Astrocyte of the hippocampus (primary cell): ENCODE measurements around the gene FHOD3.
A peak's percentile ranks its signal among the peaks of the same experiment; 100 is the strongest.

Source experiments
- DNase-seq: peaks from one replicate; pipeline ENCODE4 v3.0.0; 2011; ENCODE audit warnings: low read depth, low spot score

Gene FHOD3

DNA sequence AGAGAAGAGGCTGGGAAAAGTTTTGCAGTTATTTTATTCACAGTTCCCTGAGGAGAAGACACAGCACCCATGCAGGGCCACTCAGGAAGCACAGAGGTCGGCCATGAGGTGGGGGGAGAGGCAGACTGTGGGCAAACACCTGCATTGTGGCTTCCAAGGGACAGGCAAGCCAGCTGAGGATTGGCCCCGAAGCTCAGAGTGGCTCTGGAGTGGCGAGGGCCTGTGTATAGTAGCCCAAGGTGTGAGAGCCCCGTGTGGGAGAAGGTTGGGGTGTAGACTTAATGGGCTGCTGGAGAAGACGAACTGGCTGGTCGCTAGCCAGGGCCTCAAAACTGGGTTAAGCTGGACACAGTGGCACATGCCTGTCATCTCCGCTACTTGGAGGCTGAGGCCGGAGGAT is 218.7 kb downstream of the FHOD3 start:
- DNase-seq, result no peak

DNA sequence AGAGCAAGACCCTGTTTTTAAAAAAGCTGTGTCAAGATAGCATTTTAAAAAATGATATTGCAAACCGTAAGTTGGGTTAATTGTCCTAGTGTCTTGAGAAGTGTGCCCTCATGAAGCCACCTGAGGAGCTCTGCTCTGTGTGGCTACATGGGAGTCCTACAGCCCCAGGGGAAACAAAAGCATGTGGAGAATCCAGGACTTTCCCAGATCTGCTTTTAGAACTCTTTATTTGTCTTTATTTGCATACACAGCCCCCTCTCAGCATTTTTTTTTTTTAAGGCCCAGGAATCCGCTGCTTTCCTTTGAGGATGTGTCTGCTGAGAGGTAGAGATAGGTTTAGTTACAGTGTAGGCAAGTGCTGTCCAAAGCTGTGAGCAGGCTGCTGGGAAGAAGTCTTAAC is 219.2 kb downstream of the FHOD3 start:
- DNase-seq, result no peak

DNA sequence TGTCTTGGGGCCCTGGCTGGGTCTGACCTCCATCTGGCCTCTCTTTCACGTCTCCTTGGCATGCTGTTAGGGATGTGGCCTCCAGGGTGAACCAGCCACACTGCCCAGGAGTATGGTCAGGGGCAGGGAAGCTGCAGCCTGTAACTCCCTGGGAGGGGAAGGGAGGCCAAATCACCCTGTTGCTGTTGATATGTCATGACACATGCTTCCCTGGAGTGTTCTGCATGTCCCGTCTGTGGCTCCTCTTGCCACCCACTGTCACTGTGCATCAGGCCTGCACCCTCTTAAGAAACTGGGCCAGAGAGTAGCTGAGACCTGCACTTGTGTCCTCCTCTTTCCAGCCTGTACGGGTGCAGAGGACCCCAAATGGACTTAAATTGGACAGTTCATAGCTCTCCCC is 221.3 kb downstream of the FHOD3 start:
- DNase-seq, result no peak

DNA sequence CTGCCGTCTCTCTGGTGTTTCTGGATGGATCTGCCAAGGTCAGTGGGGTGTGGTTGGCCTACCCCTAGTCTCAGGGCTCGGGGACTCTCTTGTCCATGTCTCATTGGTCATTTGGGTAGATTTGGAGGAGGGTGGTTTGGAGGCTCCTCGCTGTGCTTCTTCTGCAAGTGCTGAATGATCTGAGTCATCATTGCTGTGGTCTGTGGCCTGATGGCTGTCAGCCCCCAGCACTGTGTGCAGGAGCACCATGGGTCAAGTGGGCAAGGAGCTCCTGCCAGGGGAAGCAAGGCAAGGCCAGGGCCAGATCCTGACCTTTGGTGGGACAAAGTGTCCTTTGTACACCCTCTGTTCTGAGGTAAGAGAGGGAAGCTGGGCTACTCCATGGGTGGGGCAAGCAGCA is 221.8 kb downstream of the FHOD3 start:
- DNase-seq, result peak; percentile 76

DNA sequence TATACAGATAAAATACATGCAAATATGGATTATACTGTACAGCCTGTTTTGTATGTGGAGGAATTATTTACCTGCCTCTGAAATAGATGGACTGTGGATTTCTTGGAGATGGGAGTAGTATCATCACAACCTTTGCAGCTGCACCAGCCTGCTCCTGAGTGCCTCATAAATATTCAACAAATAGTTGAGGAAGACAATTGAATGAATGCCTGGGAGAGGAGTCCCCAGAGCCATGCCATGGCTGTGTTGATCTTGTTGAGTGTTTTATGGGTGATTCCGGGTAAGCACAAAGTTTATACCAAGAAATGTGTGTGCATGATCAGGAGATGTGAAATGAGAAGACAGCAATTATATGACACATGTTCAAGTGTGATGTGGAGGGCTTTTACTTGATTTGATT is 225.0 kb downstream of the FHOD3 start:
- no peak for DNase-seq

DNA sequence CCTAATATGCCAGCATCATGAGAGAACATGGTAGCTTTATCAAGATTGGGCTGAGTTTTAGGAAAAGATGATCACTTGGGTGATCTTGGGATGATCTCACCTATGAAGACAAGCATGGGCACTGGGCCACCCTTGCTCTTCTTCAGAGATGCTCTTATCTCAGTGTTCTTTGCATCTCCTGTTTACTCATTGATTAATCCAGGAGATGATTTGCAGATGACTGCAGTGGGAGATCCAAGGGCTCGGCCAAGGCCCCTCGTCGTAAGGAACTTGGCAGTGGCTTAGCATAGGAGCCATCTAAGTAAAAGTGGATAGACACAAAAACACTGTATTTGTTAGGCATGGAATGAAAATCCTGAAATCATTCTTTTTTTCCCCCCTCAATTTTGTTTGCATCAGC is 228.4 kb downstream of the FHOD3 start:
- DNase-seq, result no peak

DNA sequence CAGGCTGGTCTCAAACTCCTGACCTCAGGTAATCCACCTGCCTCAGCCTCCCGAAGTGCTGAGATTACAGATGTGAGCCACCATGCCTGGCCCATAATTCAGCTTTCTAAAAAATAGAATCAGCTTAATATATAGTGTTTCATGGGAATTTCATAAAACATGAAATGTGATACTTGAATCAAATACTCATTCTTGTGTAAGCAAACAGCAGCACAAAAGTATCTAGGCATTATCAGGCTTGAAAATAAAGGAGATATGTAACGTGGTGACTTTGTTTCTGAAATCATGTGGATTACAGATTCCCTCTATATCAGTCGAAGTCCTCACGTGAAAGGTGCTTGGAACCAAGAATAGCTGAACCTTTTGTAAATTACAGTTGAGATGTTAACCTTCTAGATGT is 229.1 kb downstream of the FHOD3 start:
- DNase-seq, result no peak

DNA sequence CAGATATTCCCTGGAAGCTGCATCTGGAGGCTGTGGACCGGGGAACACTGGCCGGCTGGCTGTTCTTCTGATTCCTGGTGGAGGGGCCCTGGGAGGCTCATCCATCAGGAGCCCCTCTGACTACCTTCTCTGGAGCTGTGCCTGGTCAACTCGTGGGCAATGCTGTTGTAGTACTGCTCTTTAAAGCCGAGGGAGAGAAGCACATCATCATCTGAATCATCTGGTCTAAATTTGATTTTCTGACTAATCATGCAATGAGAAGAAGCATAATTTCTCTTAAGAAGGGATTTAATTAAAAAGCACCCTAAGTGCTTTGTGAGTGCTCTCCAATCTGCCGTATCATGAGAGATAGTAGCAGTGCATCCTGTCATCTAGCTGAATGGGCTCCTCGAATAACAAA is 229.5 kb downstream of the FHOD3 start:
- DNase-seq, result no peak

DNA sequence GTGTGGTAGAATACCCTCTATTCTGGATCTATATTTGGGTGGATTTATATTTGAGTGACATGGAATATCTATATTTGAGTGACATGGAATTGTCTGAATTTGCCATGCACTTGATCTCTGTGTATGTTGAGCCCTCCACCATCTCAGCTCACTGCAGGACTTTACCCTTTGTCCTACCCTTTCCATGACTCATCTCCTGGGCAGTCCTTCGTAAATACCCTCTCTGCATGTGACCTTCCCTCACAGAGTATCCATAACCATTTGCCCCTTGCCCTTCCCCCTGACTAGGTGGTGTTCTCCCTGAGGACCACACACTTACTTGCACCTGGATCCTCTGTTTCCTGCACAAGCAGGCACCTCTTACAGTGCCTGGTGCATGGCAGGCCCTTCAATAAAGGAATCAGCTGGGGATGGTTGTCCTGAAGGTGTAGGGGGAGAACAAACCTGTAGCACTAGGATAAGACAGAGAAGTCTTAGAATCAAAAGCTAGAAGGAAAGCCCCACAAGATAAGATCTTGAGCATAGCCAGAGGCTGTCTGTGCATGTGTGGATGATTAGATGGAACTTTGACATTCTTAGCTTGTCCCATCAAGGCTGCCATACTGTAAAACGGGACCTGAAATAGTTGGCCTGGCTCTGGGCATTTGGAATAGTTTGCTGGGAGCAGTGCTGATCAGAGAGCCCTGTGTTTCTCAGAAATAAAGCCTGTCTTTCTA is 230.4 kb downstream of the FHOD3 start:
- DNase-seq, result no peak

DNA sequence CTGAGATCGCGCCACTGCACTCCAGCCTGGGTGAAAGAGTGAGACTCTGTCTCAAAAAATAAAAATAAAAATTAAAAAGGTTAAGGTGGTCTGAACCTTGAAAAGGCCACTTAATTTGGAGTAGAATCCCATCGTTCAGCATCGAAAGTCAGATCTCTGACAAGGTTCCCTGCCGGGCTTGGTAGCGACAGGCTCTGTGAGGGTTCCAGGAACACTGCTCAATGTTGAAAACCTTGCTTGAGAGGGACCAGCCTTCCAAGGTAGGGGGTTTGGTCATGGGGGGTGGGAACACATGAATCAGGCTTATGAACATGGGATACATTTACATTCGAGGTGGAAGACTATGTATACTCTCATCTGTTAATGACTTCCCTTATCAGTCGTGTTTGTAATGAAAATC is 232.2 kb downstream of the FHOD3 start:
- no peak for DNase-seq

DNA sequence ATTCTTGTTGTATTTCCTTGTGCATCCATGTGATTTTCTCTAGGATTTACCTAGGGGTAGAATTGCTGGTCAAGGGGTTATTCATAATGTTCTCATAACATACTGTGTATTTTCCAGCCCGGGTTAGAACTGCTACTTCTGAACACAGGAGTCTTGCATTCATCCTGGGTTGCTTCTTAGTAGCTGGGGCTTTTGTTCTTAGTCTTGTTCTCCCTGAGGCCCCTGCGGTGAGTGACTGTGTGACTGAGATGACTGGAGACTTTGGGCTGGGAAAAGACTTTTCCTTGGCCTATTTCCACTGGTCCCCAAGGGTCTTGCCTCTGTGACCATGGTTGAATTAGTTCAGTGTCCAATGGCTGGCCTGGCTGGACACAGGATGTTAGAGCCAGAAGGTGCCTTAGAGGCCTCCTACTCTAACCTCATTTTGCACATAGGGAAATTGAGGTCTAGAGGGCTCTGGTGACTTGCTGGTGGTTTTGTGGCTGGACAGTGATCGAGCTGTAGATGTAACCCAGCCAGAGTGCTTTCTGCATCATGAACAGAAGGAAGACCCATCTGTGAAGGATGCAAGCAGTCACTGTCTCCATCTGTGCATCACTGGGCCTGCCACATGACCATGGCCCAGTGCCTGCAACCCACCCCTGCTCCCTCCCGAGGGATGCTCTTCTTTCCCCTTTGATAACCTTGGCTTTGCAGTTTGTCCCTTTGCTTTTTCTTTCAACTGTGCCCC is 233.3 kb downstream of the FHOD3 start:
- DNase-seq, result no peak

DNA sequence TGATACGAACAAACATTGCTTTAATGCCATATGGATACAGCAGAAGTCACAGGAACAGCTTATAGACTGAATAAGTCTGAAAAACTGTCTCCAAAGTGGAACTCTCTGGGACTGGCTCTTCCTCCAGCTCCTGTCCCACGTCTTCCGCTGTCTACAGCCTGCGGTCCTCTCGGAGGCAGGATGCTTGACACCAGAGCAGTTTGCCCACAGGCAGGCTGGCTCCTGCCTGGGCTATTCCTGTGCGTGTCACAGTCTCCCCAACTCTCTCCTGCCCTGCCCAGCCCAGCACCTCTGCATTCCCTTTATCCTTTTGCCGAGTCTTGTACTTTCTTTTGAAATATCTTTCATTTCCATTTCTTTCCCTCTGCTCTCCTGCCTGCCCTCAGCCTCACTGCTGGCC is 234.1 kb downstream of the FHOD3 start:
- DNase-seq, result no peak

DNA sequence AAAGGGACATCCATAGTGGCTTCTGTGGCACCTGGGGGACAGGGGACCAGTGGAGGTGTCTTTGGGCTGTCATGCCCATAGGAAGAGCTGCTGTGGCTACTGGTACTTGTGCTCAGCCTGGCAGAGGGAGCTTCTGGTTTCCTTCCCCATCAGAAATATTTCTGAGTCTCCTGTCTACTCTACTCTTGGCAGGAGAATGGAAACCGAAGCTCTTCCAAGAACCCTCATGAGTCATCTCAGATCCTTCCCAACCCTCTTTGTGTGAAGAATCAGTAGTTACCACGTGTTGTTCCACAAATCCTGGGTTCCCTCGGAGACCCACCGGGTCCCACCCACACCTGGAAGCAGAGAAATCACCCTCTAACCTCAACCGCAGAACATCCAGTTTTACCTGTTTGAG is 234.9 kb downstream of the FHOD3 start:
- peak; percentile 84 for DNase-seq

DNA sequence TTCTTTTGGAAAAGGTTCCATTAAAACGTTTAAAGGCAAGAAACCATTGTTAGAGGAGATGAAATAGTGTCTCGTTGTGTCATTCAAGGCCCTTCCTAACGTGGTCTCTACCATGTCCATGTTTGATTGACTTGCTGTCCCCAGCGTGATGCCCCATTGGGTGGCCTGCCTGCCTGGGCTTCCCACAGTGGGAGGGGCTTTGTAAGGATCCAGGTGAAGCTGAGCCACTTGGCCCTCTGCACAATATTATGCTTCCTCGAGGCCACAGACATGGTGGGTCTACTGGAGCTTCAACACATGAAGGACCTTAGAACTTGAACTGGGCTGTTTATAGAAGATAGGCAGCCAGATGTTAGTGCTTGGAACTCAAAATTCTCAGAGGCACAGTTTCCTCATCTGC is 235.3 kb downstream of the FHOD3 start:
- DNase-seq, result no peak

DNA sequence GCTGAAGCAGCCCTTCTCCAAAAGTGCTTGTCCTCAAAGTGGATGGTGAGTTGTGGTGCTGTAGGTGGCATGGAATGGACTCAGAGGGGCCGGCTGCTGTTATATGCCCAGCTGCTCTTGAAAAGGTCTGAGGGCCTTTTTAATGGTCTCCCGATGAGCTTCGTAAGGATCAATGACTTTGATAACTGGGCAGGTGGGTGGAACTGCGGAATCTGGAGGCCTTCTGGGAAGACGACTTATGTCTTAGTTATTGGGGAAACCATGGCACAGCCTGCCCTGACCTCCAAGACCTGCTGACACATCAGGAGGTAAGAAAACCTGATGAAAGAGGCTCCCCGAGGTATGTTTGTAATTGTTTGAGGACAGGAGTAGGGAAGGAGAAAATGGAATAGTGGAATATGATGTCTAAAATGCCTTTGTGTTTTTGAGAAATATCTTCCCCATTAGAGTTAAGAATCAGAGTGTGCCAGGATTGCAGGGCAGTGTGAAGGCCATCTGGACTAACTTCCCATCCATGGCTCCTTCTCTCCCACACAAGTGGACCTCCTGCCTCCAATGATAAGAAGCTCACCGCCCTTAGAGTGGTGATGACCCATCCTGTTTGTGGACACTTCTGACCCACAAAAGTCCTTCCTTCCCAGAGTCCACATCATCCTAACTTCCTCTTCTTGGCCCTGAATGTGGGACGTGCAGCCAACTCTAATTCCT is 236.1 kb downstream of the FHOD3 start:
- no peak for DNase-seq

DNA sequence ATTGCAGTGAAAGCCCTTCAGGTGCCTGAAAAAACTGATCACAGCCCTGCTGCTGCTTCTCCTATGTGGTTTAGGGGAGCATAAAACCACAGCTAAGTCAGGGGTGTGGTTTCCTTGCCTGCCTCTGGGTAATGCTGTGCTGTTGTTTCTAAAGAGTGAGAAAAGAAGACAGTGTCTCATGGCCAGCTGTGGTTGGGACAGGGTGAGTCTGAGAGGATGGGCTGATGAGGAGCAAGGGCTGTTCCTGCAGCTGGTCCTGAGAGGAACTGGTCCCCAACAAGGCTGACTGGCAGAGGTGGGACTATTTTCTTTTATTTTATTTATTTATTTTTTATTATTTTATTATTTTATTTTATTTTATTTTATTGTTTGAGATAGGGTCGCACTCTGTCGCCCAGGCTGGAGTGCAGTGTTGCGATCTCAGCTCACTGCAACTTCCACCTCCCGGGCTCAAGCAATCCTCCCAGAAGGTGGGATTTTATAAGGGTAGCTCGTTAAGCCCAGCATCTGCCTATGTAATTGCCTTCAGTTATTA is 236.7 kb downstream of the FHOD3 start:
- DNase-seq, result no peak

DNA sequence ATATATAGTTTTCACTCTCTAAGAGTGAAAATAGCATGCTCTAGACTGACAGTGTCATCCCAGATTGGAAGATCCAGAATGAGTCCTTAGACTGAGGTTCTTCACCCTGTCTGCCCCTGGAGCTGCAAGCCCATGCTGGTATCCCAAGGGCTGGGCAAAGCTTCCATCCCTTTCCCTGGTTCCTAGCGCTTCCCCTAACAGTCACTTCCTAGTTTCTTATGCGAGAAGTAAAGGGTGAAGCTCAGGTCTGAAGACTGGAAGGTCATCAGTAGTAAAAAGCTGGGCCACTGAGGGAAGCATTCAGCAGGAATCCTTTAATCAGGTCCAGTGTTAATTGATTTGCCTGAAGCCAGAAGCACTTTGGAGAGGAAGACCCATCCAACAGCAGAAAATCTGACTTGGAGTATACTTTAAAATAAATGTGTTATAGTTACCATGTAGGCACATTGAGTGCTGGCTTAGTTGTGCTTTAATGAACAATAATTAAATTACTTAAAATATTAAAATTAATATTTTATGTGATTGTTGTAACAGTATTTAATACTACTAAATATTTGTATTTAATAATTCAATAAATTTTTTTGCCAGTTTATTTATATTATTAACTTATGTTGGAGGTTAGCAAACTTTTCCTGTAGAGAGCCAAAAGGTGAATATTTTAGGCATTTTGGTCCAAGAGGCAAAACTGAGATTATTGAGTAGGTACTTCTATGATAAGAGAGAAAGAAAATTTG is 237.9 kb downstream of the FHOD3 start:
- DNase-seq, result no peak

DNA sequence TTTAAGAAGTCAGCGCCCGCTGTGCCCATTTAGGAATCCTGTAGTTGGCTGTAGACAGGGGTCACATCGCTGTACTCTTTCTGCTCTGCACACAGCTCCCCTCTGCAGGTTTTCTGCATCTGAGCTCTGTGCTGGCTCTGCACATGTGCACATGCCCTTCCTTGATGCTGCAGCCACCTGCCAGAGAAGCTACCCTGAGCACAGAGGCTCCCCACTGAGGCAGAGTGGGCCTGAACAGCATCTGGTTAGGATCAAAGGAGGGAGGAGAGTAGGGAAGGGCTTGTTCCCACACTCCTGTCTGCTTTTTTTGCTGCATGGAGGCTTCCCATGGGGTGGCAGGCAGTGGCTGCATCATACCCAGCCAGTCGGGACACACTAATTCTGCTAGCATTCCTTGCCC is 238.9 kb downstream of the FHOD3 start:
- no peak for DNase-seq

DNA sequence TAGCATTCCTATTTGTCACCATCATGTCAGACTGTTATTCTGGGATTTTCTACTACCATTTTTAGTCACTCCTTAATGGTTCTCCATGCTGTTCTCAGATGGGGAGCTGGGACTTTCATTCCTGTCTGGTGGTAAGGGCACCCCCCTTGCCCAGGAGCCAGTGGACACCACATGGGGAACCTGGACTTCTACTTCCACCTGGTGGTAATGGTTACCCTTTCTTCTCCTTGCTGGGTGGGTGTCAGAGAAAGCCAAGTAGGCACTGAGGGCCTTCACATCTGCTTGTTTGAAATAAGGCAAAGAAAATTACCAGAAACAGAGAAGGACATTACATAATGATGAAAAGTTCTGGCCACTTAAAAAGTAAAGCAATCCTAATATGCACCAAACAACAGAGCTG is 239.8 kb downstream of the FHOD3 start:
- no peak for DNase-seq

DNA sequence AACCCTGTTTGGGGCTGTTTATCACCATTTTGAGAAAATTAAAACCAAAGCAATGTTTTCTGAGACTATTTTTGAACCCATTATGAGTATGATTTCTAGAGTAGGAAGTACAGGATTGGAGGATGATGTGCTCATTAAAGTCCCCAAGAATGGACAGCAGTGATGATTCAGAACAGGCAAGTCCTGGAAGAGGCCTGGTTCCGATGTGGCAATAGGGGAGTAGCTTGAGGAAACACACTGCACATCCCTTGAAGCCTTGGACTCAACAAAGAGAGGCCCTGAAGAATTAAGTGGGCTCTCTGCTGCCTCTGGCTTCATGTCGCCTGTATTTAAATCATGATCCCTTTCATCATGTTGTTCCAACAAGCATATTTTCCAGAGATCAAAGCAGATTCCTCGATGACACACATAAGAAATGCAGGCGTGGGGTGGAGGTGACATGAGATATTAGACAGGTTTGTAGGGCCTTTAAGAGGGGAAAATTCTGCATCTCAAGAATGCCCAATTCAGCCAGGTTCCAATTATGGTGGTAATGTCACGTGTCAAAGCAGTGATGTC is 242.2 kb downstream of the FHOD3 start:
- no peak for DNase-seq

DNA sequence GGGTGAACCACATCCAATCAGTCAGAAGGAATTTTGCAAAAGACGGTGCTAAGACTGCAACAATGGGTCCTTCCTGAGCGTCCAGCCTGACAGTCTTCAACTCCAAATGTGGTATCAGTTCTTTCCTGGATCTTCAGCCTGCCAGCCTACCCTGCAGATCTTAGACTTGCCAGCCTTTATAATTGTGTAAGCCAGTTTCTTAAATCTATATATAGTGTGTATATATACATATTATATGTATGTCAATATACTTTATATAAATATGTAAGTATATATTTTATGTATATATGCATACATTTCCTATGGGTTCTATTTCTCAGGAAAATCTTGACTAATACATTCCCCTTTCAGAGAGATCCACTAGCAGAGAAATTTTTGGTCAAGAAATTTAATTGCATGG is 245.5 kb downstream of the FHOD3 start:
- no peak for DNase-seq
